OCI-LY1 (cell line): ENCODE results near the gene KCNIP4.

Experiments used
- H2AFZ ChIP-seq: fragments of 200-600 bp; sonication (generic), shearing (Covaris generic); 2 replicates; pipeline ENCODE4 v1.6.0; 2014; ENCODE audit warnings: antibody characterized with exemption, mild to moderate bottlenecking, low read length
- H3F3A ChIP-seq: fragments of 200-600 bp; sonication (generic), shearing (Covaris generic); 2 replicates; pipeline ENCODE4 v1.6.0; 2014; ENCODE audit warnings: mild to moderate bottlenecking, antibody characterized with exemption, low read length, moderate library complexity; ENCODE audit not compliant: insufficient read depth
- H3K27ac ChIP-seq: fragments of 200-600 bp; sonication (generic); 2 replicates; pipeline ENCODE4 v1.5.1; 2014; ENCODE audit warnings: low read length, mixed run types, mild to moderate bottlenecking, low read depth; ENCODE audit not compliant: poor library complexity, severe bottlenecking
- H3K27me3 ChIP-seq: fragments of 200-600 bp; sonication (generic); 2 replicates; pipeline ENCODE4 v1.6.0; 2014; ENCODE audit warnings: antibody characterized with exemption, mild to moderate bottlenecking, low read length, moderate library complexity; ENCODE audit not compliant: insufficient read depth
- H3K36me3 ChIP-seq: fragments of 200-600 bp; sonication (generic); 2 replicates; pipeline ENCODE4 v1.6.1; 2014; ENCODE audit warnings: mild to moderate bottlenecking, antibody characterized with exemption, low read length, moderate library complexity, mixed read lengths; ENCODE audit not compliant: insufficient read depth
- H3K4me1 ChIP-seq: fragments of 200-600 bp; sonication (generic); 2 replicates; pipeline ENCODE4 v1.5.1; 2014; ENCODE audit warnings: mild to moderate bottlenecking, low read length, moderate library complexity; ENCODE audit not compliant: insufficient read depth, severe bottlenecking
- H3K4me2 ChIP-seq: fragments of 200-600 bp; sonication (generic), shearing (Covaris generic); 2 replicates; pipeline ENCODE4 v1.6.1; 2014; ENCODE audit warnings: low read length
- H3K4me3 ChIP-seq: fragments of 200-600 bp; sonication (generic); 2 replicates; pipeline ENCODE4 v1.5.1; 2014; ENCODE audit warnings: low read length, low read depth, mild to moderate bottlenecking, mixed read lengths; ENCODE audit not compliant: poor library complexity, severe bottlenecking
- H3K79me2 ChIP-seq: fragments of 200-600 bp; shearing (Covaris generic); 2 replicates; pipeline ENCODE4 v1.6.1; 2016; ENCODE audit warnings: mixed run types, low read length, mixed read lengths; ENCODE audit not compliant: insufficient read depth
- H3K9ac ChIP-seq: fragments of 200-600 bp; sonication (generic), shearing (Covaris generic); 2 replicates; pipeline ENCODE4 v1.6.1; 2014; ENCODE audit warnings: mild to moderate bottlenecking, low read length, mixed read lengths
- H3K9me2 ChIP-seq: fragments of 200-600 bp; sonication (generic), shearing (Covaris generic); 2 replicates; pipeline ENCODE4 v1.6.1; 2014; ENCODE audit warnings: low read depth, mild to moderate bottlenecking, low read length, mixed read lengths
- H3K9me3 ChIP-seq: fragments of 200-600 bp; shearing (Covaris generic); 2 replicates; pipeline ENCODE4 v1.6.1; 2014; ENCODE audit warnings: low read length, mixed read lengths
- H4K20me1 ChIP-seq: fragments of 200-600 bp; sonication (generic), shearing (Covaris generic); 2 replicates; pipeline ENCODE4 v1.6.0; 2016; ENCODE audit warnings: mild to moderate bottlenecking, low read length; ENCODE audit not compliant: insufficient read depth
- EZH2 ChIP-seq: fragments of 200-600 bp; sonication (generic), shearing (Covaris generic); IDR thresholded peaks from 2 replicates; pipeline ENCODE4 v1.8.0; 2017; ENCODE audit warnings: borderline replicate concordance, mixed run types, mild to moderate bottlenecking, antibody characterized with exemption, low read length, moderate library complexity, mixed read lengths
- TF ChIP-seq, protein P1 (sequence below): fragments of 200-600 bp; sonication (generic), shearing (Covaris generic); IDR thresholded peaks from 2 replicates; pipeline ENCODE4 v1.5.1; 2017; ENCODE audit warnings: mild to moderate bottlenecking, antibody characterized with exemption, low read length, moderate library complexity, mixed read lengths

The KCNIP4 gene

DNA sequence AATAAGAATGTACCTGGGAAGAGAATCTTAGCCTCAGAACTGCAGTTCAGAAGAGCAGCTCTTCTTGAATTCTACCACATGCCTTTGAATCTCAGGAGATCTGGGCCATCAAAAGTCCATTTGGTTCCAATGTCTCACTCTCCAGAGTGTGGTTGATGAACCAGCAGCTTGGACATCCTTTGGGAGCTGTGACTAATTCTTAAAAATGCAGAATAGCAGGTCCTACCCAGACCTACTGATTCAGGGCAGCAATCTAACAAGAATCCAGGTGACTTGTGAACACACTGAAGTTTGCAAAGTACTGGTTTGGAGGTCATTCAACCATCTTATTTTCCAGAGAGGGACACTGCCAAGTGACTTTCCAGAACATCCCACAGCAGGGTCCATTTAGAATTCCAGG is 1003.6 kb downstream of the KCNIP4 start:
- no peaks in the 10 kb centered on the region for H3K9me3 ChIP-seq
- no peaks in the 10 kb centered on the region for H3K27me3 ChIP-seq
- H3K4me1 ChIP-seq: no peaks in the 10 kb centered on the region
- no peaks in the 10 kb centered on the region for H3F3A ChIP-seq
- H3K36me3 ChIP-seq: no peaks in the 10 kb centered on the region
- H2AFZ ChIP-seq: no peak overlapping the region
- no peaks in the 10 kb centered on the region for H3K9me2 ChIP-seq
- no peak overlapping the region for H3K4me3 ChIP-seq
- H3K4me2 ChIP-seq: no peak overlapping the region
- no peaks in the 10 kb centered on the region for H3K79me2 ChIP-seq
- H3K27ac ChIP-seq: no peak overlapping the region
- H3K9ac ChIP-seq: no peak overlapping the region
- TF ChIP-seq, protein P1, sequence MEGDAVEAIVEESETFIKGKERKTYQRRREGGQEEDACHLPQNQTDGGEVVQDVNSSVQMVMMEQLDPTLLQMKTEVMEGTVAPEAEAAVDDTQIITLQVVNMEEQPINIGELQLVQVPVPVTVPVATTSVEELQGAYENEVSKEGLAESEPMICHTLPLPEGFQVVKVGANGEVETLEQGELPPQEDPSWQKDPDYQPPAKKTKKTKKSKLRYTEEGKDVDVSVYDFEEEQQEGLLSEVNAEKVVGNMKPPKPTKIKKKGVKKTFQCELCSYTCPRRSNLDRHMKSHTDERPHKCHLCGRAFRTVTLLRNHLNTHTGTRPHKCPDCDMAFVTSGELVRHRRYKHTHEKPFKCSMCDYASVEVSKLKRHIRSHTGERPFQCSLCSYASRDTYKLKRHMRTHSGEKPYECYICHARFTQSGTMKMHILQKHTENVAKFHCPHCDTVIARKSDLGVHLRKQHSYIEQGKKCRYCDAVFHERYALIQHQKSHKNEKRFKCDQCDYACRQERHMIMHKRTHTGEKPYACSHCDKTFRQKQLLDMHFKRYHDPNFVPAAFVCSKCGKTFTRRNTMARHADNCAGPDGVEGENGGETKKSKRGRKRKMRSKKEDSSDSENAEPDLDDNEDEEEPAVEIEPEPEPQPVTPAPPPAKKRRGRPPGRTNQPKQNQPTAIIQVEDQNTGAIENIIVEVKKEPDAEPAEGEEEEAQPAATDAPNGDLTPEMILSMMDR: no peak
- no peak for TF ChIP-seq EZH2
- H4K20me1 ChIP-seq: no peaks in the 10 kb centered on the region

DNA sequence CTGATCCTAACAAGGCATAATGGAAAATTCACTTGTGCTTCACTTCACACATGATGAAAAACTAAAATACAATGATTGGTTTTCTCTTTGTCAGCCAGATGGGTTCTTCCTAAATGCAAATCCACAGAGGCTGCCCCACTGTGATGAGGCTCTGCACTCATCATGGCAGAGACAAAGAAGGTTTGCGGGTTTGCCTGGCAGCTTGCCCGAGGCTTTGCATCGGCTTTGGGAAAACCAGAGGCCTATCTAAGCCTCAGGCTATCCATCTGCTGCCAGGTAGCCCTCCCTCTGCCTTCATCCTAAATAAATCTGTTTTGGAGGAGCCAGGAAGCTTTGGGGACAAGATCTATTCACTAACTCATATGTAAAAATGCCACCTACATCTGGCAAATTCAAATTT is 1004.1 kb downstream of the KCNIP4 start:
- Histone ChIP-seq H4K20me1 (no peaks in the 10 kb centered on the region), H3K9me2 (no peaks in the 10 kb centered on the region), H3K4me2 (no peak overlapping the region), H3K27ac (no peak overlapping the region), H3K9me3 (no peaks in the 10 kb centered on the region), H3F3A (no peaks in the 10 kb centered on the region), H3K27me3 (no peaks in the 10 kb centered on the region), H3K36me3 (no peaks in the 10 kb centered on the region), H3K9ac (no peak overlapping the region), H3K79me2 (no peaks in the 10 kb centered on the region), H2AFZ (no peak overlapping the region), H3K4me3 (no peak overlapping the region), H3K4me1 (no peaks in the 10 kb centered on the region)
- TF ChIP-seq, protein P1: no peak
- no peak for TF ChIP-seq EZH2

DNA sequence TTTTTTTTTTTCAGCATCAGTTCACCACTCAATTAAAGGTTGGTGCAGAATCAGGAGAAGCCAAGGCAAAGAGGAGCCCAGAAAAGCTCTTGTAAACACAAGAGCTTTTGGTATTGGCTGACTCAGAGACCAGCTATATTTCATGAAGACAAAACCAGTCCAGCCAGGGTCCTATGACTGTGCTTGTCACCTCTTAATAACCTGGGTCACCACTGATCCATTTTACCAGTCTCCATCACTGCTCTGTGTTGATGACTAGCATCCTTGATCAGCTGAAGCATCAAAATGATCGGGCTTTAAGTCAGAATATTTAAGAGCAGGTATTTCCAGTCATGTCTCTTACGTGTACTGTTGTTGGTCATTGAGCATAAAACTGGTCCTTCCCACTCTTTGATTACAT is 1010.4 kb downstream of the KCNIP4 start:
- no peak overlapping the region for H3K9ac ChIP-seq
- H3K4me3 ChIP-seq: no peak overlapping the region
- no peak overlapping the region for H3K27ac ChIP-seq
- H3K36me3 ChIP-seq: no peaks in the 10 kb centered on the region
- H3K4me2 ChIP-seq: no peak overlapping the region
- no peaks in the 10 kb centered on the region for H3K4me1 ChIP-seq
- no peaks in the 10 kb centered on the region for H3K27me3 ChIP-seq
- no peak overlapping the region for H2AFZ ChIP-seq
- no peaks in the 10 kb centered on the region for H3K9me2 ChIP-seq
- no peaks in the 10 kb centered on the region for H4K20me1 ChIP-seq
- no peaks in the 10 kb centered on the region for H3K79me2 ChIP-seq
- TF ChIP-seq EZH2: no peak
- TF ChIP-seq, protein P1: no peak
- H3K9me3 ChIP-seq: no peaks in the 10 kb centered on the region
- H3F3A ChIP-seq: no peaks in the 10 kb centered on the region
